ENCODE data around the gene FRMD8. TPM values are rescaled to one million over a fixed set of nuclear protein-coding genes. Genes with fewer than 3 reads are reported as not detected.

The FRMD8 gene
- total and polyA plus RNA-seq, 9 of the 15 experiments (the other 6 are each of a cell fraction or from before 2014, with no cell fraction given): 4.5 to 54.5 (median 15.8) TPM

- TF ChIP-seq, protein P1, sequence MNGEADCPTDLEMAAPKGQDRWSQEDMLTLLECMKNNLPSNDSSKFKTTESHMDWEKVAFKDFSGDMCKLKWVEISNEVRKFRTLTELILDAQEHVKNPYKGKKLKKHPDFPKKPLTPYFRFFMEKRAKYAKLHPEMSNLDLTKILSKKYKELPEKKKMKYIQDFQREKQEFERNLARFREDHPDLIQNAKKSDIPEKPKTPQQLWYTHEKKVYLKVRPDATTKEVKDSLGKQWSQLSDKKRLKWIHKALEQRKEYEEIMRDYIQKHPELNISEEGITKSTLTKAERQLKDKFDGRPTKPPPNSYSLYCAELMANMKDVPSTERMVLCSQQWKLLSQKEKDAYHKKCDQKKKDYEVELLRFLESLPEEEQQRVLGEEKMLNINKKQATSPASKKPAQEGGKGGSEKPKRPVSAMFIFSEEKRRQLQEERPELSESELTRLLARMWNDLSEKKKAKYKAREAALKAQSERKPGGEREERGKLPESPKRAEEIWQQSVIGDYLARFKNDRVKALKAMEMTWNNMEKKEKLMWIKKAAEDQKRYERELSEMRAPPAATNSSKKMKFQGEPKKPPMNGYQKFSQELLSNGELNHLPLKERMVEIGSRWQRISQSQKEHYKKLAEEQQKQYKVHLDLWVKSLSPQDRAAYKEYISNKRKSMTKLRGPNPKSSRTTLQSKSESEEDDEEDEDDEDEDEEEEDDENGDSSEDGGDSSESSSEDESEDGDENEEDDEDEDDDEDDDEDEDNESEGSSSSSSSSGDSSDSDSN (IDR thresholded peaks at IDR 0.05; ENCODE audit: borderline replicate concordance in 1 of 2, low read depth in 2 of 2, low read length in 2 of 2): no peak
- TF ChIP-seq HNRNPL (IDR thresholded peaks at IDR 0.05; ENCODE audit: low read depth, low read length) (peak; percentile 73), ETS2 (tag; IDR thresholded peaks at IDR 0.05; ENCODE audit: borderline replicate concordance, poor library complexity, severe bottlenecking) (no peak), SMAD4 (CRISPR knock-in tag; conservative IDR thresholded peaks at IDR 0.05) (no peak), TEAD1 (CRISPR knock-in tag; IDR thresholded peaks at IDR 0.05) (peak; percentile 2 to 20; a peak in 2 of 4 replicates), ZNF780A (CRISPR knock-in tag; IDR thresholded peaks at IDR 0.05) (0 out of 2 replicates have a peak, but pooled peaks have one; percentile 57), ZNF133 (CRISPR knock-in tag; IDR thresholded peaks at IDR 0.05) (no peak), ZKSCAN3 (CRISPR knock-in tag; IDR thresholded peaks at IDR 0.05) (no peak), ARID2 (IDR thresholded peaks at IDR 0.05) (0 out of 2 replicates have a peak, but pooled peaks have one; percentile 21), MAX (CRISPR knock-in tag; IDR thresholded peaks at IDR 0.05) (0 out of 2 replicates have a peak, but pooled peaks have one; percentile 4), SFPQ (IDR thresholded peaks at IDR 0.05; ENCODE audit: low read depth, low read length) (no peak)
- TF ChIP-seq, protein P2, sequence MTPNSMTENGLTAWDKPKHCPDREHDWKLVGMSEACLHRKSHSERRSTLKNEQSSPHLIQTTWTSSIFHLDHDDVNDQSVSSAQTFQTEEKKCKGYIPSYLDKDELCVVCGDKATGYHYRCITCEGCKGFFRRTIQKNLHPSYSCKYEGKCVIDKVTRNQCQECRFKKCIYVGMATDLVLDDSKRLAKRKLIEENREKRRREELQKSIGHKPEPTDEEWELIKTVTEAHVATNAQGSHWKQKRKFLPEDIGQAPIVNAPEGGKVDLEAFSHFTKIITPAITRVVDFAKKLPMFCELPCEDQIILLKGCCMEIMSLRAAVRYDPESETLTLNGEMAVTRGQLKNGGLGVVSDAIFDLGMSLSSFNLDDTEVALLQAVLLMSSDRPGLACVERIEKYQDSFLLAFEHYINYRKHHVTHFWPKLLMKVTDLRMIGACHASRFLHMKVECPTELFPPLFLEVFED (CRISPR knock-in tag; conservative IDR thresholded peaks at IDR 0.05): peak; percentile 94
These were observed 37.2 kb downstream of the FRMD8 start (continued) for GRCh38 chr11:65423516-65424204.

All from K562 (cell line).